ENCODE data around the gene PDE4D.
A peak's percentile ranks its signal among the peaks of the same experiment; 100 is the strongest.

PDE4D gene

GRCh38 chr5:59125011-59125961, 768.2 kb downstream of the PDE4D start:
- DNase-seq = peak in 1 of 51 donors; percentile 6

GRCh38 chr5:59123595-59124561, 769.6 kb downstream of the PDE4D start:
- no peak for DNase-seq

- DNase-seq = no peak
Observed at GRCh38 chr5:59119480-59119879, 774.0 kb downstream of the PDE4D start.

GRCh38 chr5:59117320-59117719, 776.2 kb downstream of the PDE4D start:
- no peak for DNase-seq

GRCh38 chr5:59116231-59116865, 777.2 kb downstream of the PDE4D start:
- no peak for DNase-seq

GRCh38 chr5:59115345-59115744, 778.2 kb downstream of the PDE4D start:
- no peak for DNase-seq

GRCh38 chr5:59109383-59109782, 784.1 kb downstream of the PDE4D start:
- DNase-seq = no peak

GRCh38 chr5:59107692-59108091, 785.8 kb downstream of the PDE4D start:
- DNase-seq = no peak

- DNase-seq = no peak
Observed at GRCh38 chr5:59104400-59105127, 789.0 kb downstream of the PDE4D start.

GRCh38 chr5:59103303-59103702, 790.2 kb downstream of the PDE4D start:
- DNase-seq = no peak

GRCh38 chr5:59102437-59102836, 791.1 kb downstream of the PDE4D start:
- DNase-seq = no peak

- no peak for DNase-seq
Observed at GRCh38 chr5:59100875-59101274, 792.7 kb downstream of the PDE4D start.

GRCh38 chr5:59099995-59100345, 793.6 kb downstream of the PDE4D start:
- no peak for DNase-seq

GRCh38 chr5:59099270-59099994, 794.1 kb downstream of the PDE4D start:
- DNase-seq = no peak

GRCh38 chr5:59098743-59099142, 794.8 kb downstream of the PDE4D start:
- no peak for DNase-seq

- DNase-seq = no peak
Observed at GRCh38 chr5:59097712-59098111, 795.8 kb downstream of the PDE4D start.

- DNase-seq = no peak
Observed at GRCh38 chr5:59097116-59097515, 796.4 kb downstream of the PDE4D start.

- no peak for DNase-seq
Observed at GRCh38 chr5:59095480-59095879, 798.0 kb downstream of the PDE4D start.

- no peak for DNase-seq
Observed at GRCh38 chr5:59094864-59095263, 798.7 kb downstream of the PDE4D start.

- DNase-seq = no peak
Observed at GRCh38 chr5:59093329-59093728, 800.2 kb downstream of the PDE4D start.

Measured in hypothalamus (tissue), 51 donors.